NCI-H226 (cell line): ENCODE measurements around the gene MYH1.
A peak's percentile ranks its signal among the peaks of the same experiment; 100 is the strongest.
"Not testable (repeated sequence)": the region's sequence is repeated elsewhere in the genome, so short reads cannot be mapped to it uniquely, and the experiment has no call there.

ENCODE experiments used
- DNase-seq: peaks from one replicate; pipeline ENCODE4 v3.0.0-alpha.2; 2015

Gene MYH1

DNA sequence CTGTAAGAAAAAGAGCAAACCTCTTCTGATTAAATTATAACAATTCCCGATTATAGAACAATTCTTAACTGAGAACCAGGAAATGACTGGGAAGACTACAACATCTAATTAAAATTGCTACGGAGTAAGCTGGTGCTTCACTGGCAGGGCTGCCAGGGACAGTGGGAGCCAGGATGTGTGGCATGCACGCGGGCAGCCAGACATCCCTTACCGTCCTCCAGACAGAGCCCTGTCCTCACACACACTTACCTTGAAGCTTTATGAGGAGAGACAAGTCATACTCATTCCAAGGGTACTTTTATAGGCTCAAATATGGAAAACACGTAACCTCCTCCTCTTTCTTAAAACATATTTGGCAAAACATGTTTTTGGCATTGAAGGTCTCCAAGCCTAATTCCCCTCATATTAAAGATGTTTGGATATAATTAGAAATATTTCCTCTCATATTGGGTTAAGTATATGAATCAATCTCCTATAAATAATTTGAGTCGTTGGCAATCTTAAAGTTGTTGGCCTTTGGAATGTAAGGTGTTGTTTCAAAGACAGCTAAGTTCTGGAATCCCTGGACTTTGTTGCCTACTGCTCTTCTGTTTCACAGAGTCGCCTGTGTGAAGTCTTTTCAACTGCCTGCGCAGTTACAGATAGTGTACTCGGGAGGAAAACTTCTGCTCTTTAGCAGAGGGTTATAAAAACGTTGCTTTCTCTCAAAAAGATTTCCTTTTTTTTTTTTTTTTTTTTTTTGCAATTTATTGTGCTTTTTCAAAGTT is at the start of gene MYH1:
Gene MYH1, minus strand, starts transcription at position 272 of the 767 bp plus-strand sequence. CDS start 1,900 bp downstream, outside the sequence.
- no peak for DNase-seq

DNA sequence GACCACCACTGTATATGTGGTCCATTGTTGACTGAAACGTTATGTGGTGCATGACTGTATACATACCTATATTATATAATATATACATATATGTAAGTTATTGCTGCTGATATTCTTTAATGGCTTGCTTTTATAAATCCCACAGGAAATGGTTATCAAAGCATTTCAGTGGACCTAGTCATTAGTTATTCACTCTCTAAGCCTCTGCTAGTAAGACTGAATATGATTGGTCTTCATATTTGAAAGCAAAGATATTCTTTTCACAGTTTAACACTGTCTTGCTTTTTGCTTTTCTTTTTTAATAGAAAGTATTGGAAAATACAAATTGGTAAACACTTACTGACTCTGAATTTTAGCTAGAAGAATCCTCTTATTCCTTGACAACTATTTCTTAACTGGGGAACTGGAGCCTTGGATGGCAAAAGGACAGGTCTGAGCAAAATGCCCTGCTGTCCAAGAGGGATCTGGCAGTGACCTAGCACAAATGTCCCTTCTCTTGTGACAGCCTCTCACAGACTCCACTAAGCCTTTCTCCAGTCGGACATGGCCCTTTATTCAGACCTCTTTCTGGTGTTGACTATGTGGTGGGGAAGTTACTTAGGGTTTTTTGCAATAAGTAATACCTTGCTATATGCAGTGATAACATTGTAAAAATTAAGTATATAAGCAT is 45.8 kb upstream of the MYH1 start:
- no peak for DNase-seq

DNA sequence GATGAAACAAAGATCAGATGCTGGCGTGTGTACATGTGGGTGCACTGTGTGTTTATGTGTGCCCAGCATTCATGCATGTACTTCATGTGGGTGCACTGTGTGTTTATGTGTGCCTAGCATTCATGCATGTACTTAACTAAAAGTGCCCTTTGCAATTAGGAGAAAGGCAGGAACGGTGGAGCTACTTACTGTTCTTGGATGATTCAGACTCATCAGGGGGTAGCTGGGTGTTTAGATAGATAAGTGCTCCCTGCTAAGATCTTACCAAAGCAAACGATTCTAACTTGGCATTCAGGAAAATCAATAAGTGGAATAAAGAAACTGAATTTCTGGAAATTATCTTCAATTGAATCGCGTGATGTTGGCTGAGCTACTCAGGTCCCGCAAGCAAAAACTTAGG is 39.7 kb upstream of the MYH1 start:
- DNase-seq: no peak

DNA sequence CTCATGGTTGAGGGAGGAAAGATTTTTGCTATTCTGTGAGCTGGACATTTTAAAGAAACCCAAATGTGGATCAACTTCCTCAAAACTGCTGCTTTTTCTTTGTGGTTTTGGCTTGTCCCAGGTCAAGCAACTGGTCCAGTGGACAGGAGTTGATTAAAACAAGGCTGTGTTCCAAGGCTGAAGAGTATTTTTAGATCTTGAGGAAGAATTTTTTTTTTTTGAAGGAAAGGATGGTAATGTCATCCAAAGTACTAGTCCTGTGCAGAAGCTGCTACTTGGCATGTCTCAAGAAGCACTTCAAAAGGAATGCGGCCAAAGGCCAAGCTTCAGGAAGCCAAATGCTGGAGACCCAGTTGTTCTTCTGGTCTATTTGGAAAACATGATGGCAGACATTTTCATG is 39.1 kb upstream of the MYH1 start:
- no peak for DNase-seq

DNA sequence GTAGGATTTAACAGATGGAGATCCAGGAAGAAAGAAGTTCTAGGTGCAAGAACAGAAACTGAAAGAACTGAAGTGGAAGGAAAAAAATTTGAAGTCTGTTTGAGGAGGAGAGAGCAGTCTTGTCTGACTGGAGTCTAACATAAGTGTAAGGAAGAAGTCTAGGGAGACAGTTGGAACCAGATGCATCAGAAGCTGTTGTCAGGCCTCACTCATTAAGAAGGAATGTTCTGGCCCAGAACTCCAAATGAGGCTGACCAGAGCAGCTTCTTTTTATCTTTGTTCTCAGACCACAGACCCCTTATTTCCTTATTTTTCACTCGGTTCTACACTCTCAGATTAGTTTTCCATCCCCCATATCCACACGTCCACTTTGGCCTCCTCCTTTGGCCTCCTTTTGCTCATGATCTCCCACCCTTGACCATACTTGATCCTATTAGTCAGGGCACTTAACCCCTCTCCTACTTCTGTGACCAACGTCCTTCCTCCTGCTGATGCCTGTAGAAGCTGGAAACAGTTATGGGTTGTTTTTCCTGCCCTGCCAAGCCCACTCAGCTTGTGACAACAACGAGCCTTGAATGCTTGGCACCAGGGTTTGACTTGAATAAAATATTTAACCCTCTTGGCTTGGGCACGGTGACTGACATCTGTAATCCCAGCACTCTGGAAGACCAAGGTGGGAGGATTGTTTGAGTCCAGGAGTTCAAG is 38.1 kb upstream of the MYH1 start:
- DNase-seq: no peak

DNA sequence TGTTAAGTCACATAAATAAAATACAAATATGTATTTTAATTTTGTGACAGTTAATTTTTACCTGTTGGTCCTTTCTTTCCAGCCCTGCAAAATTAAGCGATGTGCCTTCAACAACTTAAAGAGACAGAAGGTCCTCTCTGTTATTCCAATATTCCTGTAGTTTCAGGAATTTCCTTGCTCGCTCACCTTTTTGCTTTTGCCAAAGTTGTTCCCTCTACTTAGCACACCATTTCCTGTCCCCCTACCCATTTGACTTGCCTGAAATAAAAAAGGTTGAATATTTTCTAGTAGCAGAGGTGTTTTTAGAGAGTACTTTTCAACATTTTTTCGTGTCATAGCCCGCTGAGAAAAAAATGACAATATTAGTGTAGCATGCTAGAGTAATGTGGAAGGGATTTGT is 31.7 kb upstream of the MYH1 start:
- no peak for DNase-seq

DNA sequence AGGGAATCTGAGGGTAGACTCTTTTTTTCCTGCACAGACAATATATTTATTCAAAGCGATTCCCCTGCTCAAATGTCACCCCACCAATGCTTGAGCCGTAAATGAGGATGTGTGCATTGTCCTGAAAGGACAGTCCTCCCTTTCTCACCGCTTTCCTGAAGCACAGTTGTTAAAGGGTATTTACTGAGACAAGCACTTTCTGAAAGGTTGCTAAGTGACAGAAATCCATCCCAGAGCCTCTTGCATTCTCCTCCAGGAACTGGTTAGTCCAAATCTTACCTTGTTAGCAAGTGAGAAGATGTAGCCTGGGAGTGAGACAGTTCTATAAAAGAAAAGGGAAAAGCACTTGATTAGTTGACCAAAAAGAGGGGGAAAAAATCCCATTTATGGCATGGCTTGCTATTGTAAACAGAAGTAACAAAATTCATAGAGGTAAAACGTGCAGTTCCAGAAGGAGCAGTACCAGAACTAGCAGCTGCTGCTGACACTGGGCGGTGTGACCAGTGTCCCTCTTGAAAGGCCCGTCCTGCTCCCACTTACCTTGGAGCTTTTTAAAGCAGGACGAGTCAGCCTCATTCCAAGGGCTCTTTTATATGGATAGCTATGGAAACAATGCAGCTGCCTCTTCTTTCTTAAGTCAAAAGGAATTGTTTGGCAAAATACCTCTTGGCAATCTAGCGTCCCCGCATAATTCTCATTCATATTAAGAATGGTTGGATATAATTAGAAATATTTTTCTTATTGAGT is 30.9 kb upstream of the MYH1 start, which contains the start of gene MYH2:
Gene MYH2, minus strand, starts transcription at position 563 of the 747 bp plus-strand sequence. CDS start 1,738 bp downstream, outside the sequence.
- DNase-seq: no peak

DNA sequence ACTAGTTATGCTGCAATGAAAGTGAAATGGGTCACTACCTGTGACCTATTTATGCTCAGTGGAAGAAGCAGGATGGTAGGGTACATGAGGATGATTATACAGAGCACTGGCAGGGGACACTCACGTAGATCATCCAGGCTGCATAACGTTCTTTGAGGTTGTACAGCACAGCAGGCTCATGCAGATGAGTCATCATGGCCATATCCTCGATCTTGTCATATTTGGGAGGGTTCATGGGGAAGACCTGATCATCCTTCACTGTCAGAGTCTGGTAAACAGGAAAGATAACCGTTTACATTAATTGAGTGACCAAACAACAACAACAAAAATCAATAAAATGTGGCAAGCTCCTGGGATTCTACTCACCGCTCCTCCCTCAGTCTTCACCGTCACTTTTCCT is 29.0 kb upstream of the MYH1 start:
- DNase-seq: no peak

DNA sequence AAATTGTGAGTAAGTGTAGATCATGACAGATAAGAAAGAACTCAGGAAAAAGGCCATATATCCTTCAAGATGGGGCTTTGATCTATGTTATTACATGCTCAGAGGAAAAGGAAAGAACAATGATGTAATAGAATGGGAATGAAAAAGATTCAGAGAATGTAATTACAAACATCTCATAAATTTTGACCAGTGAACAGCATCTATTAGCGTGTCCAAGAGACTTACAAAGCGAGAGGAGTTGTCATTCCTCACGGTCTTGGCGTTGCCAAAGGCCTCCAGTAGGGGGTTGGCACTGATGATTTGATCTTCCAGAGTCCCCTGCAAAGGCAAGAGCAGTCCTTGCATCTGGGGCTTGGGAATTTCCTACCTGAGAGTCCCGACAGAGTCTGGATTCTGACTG is 25.1 kb upstream of the MYH1 start:
- DNase-seq: peak; percentile 73

DNA sequence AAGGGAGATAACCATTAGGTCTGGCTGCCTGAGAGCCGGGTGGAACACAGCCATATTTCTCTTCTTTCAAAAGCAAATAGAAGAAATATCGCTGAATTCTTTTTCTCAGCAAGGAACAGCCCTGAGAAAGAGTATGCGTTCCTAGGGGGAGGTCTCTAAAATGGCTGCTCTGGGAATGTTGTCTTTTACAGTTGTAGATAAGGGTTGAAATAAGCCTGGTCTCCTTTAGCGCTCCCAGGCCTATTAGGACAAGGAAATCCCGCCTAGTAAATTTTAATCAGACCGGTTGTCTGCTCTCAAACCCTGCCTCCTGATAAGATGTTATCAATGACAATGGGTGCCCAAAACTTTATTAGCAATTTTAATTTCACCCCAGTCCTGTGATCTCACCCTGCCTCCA is 22.8 kb upstream of the MYH1 start:
- not testable (repeated sequence) for DNase-seq

DNA sequence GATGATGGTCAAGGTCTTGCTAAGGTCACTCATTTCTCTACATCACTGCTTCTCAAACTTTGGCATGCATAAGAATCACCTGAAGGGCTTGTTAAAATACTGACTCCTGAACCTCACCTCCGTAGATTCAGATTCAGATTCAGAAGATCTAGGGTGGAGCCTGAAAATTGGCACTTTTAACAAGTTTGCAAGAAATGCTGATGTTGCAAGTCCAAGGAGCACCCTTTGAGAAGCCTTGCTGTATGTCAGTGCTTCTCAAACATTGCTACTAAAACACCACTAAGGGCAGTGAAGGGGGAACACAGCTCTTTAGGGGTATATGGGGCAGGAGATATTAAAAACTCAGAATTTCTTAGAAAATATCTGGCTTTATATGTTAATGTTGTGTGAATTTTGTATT is 13.7 kb upstream of the MYH1 start:
- no peak for DNase-seq

DNA sequence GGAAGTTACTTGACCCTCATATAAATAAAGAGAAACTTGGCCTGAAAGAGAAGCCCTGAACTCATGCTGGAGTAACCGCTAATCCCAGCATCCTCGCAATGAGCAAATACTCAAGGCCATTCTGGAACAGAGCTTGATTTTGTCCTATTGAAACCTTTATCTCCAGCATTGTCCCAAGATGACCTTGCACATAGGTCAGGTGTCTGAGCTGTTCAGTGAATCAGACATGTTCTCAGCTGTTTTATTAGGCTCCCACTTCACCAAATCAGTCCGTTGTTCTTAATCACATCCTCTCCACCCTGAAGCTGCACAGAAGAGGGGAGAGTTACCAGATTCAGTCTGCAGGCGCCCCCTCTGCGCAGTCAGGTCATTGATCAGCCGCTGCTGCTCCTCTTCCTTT is 9.1 kb upstream of the MYH1 start:
- no peak for DNase-seq

DNA sequence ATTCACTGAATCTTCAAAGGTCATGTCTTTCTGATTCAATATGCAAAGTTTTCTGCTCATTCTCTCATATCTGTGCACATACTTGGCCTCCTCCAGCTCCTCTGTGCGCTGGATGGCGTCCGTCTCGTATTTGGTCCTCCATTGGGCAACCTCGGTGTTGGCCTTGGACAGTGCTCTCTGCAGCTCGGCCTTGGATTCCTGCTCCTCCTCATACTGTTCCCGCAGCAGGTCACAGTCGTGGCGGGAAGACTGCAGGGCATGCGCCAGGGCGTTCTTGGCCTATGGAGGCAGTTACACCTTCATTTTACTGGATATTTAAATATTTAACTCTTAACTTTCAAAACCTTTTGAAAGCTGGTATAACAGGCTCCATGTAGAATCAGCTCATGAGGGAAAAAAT is 8.2 kb upstream of the MYH1 start:
- DNase-seq: no peak

DNA sequence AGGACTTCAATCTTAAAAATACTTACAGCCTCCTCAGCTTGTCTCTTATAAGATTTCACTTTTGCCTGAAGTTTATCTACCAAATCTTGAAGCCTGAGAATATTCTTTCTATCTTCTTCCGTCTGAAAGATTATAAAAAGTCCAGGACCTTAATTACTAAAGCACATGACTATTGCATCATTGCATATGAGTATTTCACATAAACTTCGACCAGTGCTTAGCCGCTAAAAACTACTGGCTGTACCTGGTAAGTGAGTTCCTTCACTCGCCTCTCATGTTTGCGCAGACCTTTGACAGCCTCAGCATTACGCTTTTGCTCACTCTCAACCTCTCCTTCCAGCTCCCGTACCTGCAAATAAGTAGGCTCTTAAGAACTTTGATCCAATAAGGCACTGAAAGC is 4.7 kb upstream of the MYH1 start:
- DNase-seq: no peak

DNA sequence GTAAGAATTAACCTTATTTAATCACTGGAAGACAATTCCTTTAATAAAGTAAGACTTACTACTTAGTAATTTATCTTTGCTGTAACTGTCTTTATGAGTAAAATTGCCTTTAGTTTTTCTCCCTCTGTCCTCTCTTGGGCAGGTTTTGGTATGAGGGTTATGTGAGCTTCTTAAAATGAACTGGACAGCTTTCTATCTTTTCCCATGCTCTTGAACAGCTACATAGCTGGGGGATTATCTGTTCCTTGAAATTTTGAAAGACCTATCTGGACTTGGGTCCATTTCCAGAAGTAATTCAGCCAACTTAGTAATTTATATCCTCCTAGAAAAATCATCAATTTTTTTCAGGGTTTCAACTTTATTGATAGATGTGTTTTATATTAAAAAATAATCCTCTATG is 3.6 kb upstream of the MYH1 start:
- DNase-seq: no peak

DNA sequence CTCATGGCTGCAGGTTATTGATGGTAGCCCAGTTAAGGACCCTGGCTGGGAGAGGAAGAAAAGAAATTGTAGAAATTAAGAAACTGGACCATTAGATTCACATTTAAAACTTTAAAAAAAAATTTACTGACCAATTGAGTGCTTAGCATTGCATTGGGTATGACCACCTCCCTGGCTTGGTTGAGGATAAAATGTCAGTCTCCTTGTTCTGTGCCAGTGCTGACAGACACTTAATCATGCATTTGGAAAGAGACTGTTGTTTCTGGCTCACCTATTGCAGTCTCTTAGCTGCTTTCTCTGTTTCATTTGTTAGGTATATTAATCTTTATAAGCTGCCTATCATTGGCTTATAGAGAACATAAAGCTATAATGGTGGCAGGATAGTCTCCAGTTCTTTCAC is 1.7 kb downstream of the MYH1 start:
- DNase-seq: no peak

DNA sequence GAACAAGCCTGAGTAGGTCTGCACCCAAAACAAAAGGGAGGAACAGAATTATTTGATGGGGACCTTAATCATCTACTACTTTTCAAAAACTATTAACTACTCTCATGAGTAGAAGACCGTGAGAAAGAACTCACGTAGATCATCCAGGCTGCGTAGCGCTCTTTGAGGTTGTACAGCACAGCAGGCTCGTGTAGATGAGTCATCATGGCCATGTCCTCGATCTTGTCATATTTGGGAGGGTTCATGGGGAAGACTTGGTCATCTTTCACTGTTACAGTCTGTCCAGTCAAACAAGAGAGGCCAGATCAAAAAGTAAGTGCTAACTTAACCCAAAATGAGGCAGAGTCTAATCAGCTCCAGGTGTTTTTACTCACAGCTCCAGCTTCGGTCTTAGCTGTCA is 2.3 kb downstream of the MYH1 start:
- DNase-seq: no peak

DNA sequence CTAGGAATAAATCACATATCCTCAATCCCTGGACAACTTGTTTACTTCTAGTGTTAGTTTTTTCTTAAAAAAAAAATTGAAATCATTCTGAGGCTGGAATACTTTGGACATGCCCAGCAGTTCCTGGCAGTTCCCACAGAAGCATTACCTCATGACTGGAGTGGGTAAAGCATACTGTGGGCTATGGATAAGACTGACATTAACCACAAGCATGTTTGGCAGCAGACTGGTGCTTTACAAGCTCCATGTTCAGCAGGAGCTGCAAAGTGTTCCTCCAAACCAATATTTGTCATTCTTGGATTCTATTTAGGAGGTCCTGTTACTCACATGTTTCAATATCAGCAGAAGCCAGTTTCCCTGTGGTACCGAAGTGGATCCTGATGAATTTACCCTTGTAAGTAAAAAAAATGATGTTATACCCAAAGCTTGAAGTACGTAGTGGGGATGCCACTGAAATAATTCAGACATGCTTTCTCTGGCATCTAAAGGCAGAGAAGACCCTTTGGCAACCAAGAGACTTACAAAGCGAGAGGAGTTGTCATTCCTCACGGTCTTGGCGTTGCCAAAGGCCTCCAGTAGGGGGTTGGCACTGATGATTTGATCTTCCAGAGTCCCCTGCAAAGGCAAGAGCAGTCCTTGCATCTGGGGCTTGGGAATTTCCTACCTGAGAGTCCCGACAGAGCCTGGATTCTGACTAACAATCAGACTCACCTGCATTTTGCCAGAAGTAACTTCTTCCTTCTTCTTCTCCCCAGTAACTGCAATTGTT is 4.9 kb downstream of the MYH1 start:
- DNase-seq: peak; percentile 54

DNA sequence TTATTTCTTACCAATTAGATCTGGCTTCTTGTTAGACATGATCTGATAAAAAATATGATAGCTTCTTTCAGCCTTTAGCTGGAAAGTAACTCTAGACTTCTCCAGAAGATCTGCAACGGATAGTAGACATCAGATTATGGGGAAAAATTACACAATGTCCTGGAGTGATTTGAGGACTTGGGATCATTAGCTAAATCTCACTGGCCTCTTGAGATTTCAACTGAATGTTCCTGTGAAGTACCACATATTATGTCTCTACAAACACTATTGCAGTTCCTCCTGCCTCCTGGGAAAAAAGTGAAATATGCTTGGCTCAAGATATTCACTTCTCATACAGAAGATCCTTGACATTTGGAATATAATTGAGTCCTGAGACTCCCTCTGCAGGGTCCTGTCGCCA is 5.5 kb downstream of the MYH1 start:
- no peak for DNase-seq

DNA sequence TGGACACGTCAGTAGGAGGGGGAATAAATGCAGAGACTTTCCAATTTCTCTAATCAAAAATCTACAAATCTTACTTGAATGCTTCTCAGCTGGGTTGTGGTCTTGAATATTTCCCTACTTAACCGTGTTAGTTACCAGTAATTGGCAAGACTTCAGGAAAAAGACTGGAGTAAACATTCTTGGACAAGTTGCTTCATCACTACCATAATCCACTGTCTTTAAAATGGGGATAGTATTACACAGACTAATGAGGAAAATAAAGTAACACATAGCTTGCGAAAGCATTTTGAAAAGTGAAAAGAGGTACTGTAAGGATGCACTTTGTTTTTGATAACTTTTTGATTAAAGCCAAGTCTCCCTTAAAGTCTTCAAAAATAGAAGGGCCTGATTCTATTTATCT is 18.4 kb downstream of the MYH1 start:
- DNase-seq: no peak

DNA sequence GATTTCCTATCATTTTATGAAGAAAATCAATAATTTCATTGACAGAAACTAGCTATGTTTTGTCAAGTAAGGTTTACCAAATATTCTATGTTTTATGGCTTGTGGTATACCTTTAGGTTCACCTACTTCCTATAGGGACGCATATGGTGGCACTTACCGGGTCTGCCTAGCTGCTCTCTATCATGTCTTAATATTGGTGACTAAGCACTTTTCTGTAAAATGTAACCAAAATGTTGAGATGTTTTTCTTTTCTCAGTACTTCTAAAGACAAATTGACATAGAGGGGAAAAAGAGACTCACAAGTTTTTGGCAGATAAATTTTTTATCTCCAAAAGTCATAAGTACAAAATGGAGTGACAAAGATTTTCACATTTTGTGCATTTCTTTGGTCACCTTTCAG is 26.3 kb downstream of the MYH1 start:
- DNase-seq: no peak

DNA sequence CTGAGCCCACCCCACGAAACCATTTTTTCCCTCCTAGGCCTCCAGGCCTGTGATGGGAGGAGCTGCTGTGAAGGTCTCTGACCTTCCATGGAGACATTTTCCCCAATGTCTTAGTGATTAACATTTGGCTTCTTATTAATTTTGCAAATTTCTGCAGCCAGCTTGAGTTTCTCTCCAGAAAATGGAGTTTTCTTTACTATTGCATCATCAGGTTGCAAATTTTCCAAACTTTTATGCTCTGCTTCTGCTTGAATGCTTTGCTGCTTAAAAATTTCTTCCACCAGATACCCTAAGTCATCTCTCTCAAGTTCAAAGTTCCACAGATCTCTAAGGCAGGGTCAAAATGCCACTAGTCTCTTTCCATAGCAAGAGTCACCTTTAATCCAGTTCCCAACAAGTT is 36.1 kb downstream of the MYH1 start:
- no peak for DNase-seq
